ENCODE measurements around the gene DDX54. TPM values are rescaled to one million over a fixed set of nuclear protein-coding genes. Genes with fewer than 3 reads are reported as not detected.

The DDX54 gene, protein sequence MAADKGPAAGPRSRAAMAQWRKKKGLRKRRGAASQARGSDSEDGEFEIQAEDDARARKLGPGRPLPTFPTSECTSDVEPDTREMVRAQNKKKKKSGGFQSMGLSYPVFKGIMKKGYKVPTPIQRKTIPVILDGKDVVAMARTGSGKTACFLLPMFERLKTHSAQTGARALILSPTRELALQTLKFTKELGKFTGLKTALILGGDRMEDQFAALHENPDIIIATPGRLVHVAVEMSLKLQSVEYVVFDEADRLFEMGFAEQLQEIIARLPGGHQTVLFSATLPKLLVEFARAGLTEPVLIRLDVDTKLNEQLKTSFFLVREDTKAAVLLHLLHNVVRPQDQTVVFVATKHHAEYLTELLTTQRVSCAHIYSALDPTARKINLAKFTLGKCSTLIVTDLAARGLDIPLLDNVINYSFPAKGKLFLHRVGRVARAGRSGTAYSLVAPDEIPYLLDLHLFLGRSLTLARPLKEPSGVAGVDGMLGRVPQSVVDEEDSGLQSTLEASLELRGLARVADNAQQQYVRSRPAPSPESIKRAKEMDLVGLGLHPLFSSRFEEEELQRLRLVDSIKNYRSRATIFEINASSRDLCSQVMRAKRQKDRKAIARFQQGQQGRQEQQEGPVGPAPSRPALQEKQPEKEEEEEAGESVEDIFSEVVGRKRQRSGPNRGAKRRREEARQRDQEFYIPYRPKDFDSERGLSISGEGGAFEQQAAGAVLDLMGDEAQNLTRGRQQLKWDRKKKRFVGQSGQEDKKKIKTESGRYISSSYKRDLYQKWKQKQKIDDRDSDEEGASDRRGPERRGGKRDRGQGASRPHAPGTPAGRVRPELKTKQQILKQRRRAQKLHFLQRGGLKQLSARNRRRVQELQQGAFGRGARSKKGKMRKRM
- 48.5 to 93.6 TPM (median 79.2 TPM) in 5 replicates for total RNA-seq (2022; extraction: Qiagen RNA extraction; ENCODE audit: low read depth)

DNA sequence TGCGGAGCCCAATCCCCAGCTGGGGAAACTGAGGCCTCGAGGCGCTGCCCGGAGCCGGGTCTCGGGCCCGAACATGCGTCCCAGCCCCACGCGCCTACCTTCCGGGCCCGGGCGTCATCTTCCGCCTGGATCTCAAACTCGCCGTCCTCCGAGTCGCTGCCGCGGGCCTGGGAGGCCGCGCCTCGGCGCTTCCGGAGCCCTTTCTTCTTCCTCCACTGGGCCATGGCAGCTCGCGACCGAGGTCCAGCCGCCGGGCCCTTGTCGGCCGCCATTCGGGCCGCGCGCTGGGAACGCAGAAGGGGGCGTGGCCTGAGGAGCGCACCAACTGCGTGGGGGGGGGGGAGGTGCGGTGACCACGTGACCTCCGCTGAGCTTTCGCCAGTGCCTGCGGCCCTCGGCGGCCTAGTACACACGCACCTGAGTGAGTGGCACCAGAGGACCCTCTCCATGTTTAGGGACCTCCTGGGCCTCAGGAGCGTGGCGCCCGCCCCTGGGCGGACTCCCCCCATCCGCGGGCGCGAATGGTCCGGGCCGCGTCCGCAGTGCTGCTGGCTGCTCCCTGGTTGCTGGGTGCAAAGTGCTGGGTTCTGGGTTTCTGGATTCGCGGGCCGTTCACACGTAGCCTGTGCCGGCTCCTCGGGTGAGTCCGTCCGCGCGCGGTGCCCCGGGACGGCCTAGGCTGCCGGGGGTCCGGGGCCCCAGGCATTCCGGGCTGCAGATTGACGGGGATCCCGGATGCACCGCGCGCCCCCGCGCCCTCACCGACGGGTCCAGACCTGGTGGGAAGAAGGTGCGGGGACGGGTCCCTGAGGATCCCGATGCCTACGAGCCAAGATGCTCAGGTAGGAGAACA lies at the start of gene DDX54, which contains the start of gene RITA1:
Gene DDX54 (minus strand): TSS at position 299 of the 853 bp plus-strand sequence. CDS start 27 bp downstream, at position 272.
Gene RITA1 (plus strand): TSS at position 542 of the 853 bp plus-strand sequence. CDS start 1,026 bp downstream, outside the sequence.

DNA sequence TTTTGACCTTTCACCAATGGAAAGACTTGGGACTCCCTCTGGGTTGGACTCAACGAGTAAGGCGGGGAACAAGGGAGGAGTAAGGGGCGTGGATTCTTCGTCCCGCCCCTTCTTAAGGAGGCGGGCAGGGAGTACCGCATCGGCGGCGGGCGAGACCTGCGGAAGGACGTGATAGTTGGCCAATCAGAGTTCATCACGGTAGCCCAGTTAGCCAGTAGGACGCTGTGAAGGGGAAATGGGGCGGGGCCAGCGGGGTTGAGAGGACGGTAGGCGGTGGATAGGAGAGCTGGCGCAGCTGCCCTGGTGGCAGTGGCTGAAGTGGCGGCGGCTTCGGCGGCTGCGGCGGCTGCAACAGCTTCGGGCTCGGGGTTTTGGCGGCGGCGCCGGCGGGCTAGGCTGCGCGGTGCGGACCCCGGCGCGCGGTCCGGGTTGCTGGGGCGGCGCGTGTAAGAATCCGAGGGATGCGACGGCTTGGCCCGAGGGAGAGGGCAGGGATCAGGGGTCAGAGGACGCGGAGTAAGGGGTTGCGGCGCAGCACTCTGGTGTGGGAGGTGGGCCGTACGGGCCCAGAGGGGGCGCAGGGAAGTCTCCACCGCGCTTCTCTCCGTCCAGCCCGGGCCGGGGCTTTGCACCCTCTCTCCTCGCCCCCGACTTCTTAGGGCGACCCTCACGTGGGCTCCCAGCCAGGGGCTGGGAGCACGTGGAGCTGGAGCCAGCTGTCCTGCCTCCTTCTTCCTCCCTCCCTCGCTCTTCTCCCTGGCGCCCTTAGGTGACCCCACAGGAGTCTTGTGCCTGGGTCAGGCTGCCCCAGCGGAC lies 36.1 kb upstream of the DDX54 start, which contains the start of gene TPCN1:
Gene TPCN1 (plus strand): TSS at position 284 of the 816 bp plus-strand sequence. CDS start 5,389 bp downstream, outside the sequence.

DNA sequence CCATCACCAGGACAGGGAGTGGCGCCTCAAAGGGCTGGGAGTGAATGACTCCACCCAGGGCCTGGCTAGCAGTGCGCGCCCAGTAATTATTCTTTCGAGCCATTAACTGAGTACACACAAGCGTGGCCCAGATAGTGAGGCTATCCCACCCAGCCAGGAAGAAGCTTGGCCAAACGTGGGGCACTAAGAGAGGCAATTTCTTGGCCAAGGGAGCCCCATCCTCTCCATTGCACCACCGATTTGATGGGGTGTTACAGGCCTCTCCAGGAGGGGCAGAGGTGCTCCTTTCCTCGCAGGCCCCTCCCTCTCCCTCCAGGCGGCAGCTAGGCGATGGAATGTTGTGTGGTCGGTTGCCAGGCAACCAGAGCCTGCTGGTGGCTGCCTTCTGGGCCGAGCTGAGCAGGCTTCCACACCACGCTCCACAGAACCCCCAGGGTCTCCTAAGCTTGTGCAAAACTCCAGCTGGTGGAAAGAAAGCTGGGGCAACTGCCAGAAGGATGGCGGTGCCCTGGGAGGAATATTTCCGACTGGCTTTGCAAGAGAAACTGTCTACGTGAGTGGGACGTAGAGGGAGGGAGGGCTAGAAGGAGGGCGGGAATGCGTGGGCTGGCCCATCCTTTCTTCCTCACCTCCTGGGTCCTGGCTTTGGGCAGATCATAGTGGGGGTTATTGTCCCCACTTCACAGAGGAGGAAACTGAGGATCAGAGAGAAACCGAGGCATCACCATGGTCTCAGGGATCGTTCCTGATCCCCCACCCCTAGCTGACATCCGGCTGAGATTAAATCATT lies 35.7 kb downstream of the DDX54 start, which contains the start of gene CFAP73:
Gene CFAP73 (plus strand): TSS at position 364 of the 790 bp plus-strand sequence. CDS start 134 bp downstream, at position 498.

DNA sequence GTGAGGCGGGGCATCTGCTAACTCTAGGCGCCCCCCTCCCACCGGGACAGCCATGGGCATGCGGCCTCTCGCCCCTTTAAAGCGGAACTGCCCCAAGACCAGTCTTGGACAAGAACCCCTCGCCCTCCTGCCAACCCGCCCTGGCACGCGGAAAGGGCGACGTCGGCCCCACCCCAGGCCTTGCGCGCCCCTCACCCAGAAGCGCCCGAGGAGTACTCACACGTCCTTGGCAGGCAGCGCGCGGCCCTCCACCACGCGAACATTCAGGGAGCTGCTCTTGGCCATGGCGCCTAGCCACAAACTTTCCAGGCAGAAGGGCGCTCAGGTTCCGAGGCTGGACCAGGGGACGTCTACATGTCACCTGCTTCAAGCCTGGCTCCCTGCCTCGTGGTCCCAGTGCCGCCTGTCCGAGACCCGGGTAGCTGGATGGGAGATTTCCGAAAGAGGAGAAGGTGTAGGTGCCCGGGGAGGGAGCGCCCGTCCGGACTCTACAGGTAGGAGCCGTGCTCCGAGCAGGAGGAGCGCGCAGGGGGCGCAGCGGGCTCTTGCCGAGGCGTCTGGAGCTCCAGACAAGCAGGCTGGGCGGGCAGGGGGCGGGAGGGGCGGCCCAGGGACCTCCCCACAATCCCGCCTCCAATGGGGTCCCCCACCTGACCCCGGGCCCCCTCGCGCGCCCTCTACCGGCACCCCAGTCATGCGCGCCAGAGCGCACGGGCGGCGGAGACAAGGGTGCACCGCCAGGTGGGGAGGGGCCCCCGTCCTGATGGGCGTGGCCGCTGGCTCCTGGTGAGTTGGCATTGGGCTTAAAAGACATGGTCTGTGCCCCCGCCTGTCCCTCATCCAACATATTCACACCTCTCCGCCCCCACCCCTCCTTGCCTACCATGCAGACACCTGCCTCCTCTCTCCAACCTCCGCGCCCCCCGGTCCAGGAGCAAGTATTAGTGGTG lies 49.8 kb downstream of the DDX54 start, which contains the start of gene RASAL1:
Gene RASAL1 (minus strand): TSS at position 584 of the 950 bp plus-strand sequence. CDS start 299 bp downstream, at position 285.

Other genes with a start within 250 kb of the DDX54 start
- gene OAS3, start 247.0 kb downstream of the DDX54 start, total RNA-seq (2022; extraction: Qiagen RNA extraction; ENCODE audit: low read depth): 23.1 to 33.3 TPM (median 29.4 TPM) in 5 replicates
- 0.15 to 0.77 TPM (median 0.16 TPM) in 5 replicates for gene OAS2, start 207.0 kb downstream of the DDX54 start, total RNA-seq (2022; extraction: Qiagen RNA extraction; ENCODE audit: low read depth)
- 0.42 to 0.82 TPM (median 0.57 TPM) in 5 replicates for gene DTX1, start 128.7 kb downstream of the DDX54 start, total RNA-seq (2022; extraction: Qiagen RNA extraction; ENCODE audit: low read depth)
- 0.27 to 0.55 TPM (median 0.29 TPM) in 5 replicates for gene RASAL1, start 49.7 kb downstream of the DDX54 start, total RNA-seq (2022; extraction: Qiagen RNA extraction; ENCODE audit: low read depth)
- 0.10 TPM in 2 of 5 replicates, not detected in the others for gene CFAP73, start 35.8 kb downstream of the DDX54 start, total RNA-seq (2022; extraction: Qiagen RNA extraction; ENCODE audit: low read depth)
- gene RITA1, start 243 bp upstream of the DDX54 start, total RNA-seq (2022; extraction: Qiagen RNA extraction; ENCODE audit: low read depth): 25.5 to 37.6 TPM (median 36.6 TPM) in 5 replicates
- gene TPCN1, start 36.0 kb upstream of the DDX54 start, total RNA-seq (2022; extraction: Qiagen RNA extraction; ENCODE audit: low read depth): 15.4 to 21.1 TPM (median 20.1 TPM) in 5 replicates
- 7.6 to 9.0 TPM (median 8.4 TPM) in 5 replicates for gene SLC8B1, start 149.6 kb upstream of the DDX54 start, total RNA-seq (2022; extraction: Qiagen RNA extraction; ENCODE audit: low read depth)
- 25.9 to 36.6 TPM (median 33.4 TPM) in 5 replicates for gene PLBD2, start 173.1 kb upstream of the DDX54 start, total RNA-seq (2022; extraction: Qiagen RNA extraction; ENCODE audit: low read depth)
- 0.16 to 1.0 TPM (median 0.59 TPM) in 5 replicates for gene SDS, start 218.4 kb upstream of the DDX54 start, total RNA-seq (2022; extraction: Qiagen RNA extraction; ENCODE audit: low read depth)
- 20.4 to 28.8 TPM (median 23.7 TPM) in 5 replicates for gene SDSL, start 236.9 kb upstream of the DDX54 start, total RNA-seq (2022; extraction: Qiagen RNA extraction; ENCODE audit: low read depth)